Left colon (tissue), 2 donors: Measurements from ENCODE around the gene DIRAS3. TPM values are rescaled to one million over a fixed set of nuclear protein-coding genes. Genes with fewer than 3 reads are reported as not detected.
"Not testable (repeated sequence)": the region's sequence is repeated elsewhere in the genome, so short reads cannot be mapped to it uniquely, and the experiment has no call there.

Experiments used
- ATAC-seq: fragments of 200-7000 bp; cut with Tn5 transposase; one replicate; pipeline ENCODE4 v1.9.1; 2020; ENCODE audit warnings: mild to moderate bottlenecking, moderate library complexity
- DNase-seq, 2 donors: peaks; one replicate each; pipeline ENCODE4 v3.0.0-alpha.2; 2020
- intact Hi-C, 2 donors: fragments of 100-400 bp; cut with DNase I in 1 of 2; cut with micrococcal nuclease in 1 of 2; formaldehyde crosslinking; loops; one replicate each; pipeline versions ENCODE4 v1.11.2 to v1.14.0; 2022; cut with DNase I, micrococcal nuclease
- long read RNA-seq: library from polyadenylated mRNA; unstranded; transcript quantifications from one replicate; pipeline ENCODE4 v2.0.0, GENCODE V29; 2021
- total RNA-seq, 2 donors: library from RNA; stranded (reverse); fragmentation: NEBNext Ultra II Directional; extraction: Animal tissue kit (Norgen Biotek cat#: 25700); gene quantifications; one replicate each; pipeline ENCODE4 v1.2.1, GENCODE V29; 2021
- donor health status: DM: no; HTN: no; CAD: no.
- donor health status: DM: yes; HTN: yes; CAD: no.

DIRAS3 gene, protein sequence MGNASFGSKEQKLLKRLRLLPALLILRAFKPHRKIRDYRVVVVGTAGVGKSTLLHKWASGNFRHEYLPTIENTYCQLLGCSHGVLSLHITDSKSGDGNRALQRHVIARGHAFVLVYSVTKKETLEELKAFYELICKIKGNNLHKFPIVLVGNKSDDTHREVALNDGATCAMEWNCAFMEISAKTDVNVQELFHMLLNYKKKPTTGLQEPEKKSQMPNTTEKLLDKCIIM
- 1 to 10 TPM in 1 of 2 donors, under 1 TPM in 1; 0.76 to 1.0 TPM for total RNA-seq
- long read RNA-seq: 0 reads

DNA sequence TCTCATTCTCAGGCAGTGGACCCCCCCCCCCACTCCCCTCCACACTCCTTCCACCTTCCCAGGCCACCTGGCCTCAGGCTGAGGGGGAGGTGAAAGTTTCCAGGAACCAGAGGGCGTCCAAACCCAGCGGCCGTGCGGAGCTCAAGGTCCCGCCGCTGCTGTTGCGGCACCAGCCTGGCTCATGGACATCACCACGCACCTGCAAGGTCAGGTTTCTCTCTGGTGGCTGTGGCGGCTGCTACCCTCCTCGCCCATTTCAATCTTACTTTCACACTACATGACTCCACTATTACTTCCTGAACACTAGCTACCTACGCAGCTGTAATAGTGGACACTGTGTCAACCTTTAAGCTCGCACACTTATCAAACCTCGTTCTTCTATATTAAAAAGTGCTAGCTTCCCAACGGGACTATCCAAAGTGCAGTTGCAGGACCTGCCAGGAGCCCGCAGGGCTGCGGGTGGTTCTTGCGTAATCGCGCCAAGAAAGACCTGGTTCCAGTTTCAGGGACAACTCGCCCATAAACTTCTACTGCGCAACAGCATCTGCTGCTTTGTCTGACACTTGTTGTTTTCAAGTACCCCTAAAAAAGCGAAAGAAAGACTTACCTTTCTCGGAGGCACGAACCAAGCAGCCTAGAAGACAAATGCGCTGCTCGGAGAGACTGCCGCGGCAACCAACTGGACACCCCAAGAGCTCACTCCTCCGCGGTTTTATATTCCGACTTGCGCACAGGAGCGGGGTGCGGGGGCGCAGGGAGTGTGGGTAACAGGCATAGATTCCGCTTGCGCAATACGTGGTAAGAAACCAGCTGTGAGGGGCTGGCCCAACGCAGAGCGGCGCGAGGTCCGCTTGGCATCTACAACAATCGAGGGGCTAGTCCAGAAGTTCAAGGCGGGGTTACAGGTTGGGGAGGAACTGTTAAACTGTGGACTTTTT lies at the start of gene DIRAS3:
DIRAS3 (minus strand) TSS at position 687 of the 938 bp plus-strand sequence. CDS start 3,330 bp downstream, outside the sequence.
- intact Hi-C loops: no loop called here
- DNase-seq (no peak), ATAC-seq (no peak)

DNA sequence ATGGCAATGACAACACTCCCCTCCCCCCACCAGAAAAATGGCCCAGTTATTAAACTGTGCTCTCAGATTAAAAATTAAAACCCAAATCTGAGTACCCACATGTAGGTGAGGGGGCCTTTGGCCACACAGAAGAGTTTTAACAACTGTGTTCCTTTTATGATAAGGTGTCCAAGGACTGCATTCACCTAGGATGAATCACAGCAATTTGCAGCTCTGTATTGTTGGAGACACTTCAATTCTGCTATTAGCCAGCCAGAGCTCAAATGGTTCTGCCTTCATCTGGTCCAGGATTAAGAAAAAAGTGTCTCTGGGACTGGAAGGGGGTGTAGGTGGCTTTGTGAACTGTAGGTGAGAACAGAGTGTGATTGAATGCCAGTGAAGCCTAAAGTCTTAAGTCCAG lies 43.3 kb upstream of the DIRAS3 start:
- intact Hi-C loops: no loop called here
- DNase-seq: no peak
- no peak for ATAC-seq

DNA sequence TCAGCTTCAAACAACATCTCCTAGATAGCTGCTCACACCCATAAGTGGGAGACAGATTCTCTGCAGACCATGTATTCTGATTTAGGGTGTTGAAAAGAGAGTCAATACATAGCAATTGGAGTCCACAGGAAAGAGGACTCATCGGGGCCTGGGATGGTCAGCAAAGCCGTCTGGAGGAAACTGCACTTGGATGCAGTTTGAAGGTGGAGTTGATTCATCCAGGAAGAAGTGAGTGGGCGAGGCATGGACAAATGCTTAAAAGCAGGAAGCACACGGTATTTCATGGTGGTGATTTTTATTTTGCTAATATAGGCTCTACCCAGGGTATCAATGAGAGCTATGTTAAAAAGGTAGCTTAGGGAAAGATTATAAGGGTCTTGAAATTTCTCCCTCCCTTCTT lies 36.8 kb upstream of the DIRAS3 start:
- intact Hi-C loops: no loop called here
- no peak for DNase-seq
- peak; percentile 62 for ATAC-seq

DNA sequence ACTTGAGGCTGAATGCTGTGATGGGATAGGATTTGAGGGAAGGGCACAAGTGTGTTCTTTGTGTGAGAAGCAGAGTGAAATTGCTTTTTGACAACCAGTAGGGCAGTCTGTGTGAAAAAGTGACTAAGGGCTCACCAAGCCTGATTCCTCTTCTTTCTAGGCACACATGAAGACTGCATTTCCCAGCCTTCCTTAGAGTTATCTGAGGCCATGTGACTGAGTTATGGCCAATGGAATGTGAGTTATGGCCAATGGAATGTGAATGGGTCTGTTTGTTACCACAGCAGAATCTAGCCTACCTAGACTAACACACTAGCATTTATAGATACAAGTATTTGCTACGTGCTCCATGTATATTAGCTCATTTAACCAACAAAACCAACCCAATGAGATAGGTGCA lies 35.3 kb upstream of the DIRAS3 start:
- ATAC-seq: no peak
- intact Hi-C loops: no loop called here

DNA sequence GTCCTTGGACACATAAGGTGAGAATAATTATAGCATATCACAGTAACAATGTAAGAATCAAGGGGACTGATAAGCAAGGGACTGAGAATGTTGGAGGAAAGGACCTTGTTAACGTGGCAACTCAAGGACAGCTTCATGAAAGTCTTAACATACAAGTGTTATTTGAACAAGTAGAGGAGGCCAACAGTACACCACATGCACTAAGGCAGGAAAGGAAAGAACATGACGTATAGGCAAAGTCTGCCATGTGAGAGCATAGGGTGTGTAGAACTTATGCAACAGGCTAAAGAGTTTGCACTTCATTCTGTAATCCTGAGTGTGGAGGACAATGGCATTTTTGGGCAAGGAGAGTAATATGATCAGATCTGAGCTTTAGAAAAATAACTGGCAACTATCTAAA lies 33.3 kb upstream of the DIRAS3 start:
- intact Hi-C loops: no loop called here
- DNase-seq: no peak
- ATAC-seq: no peak

More for the DNA sequence above, 35.3 kb upstream of the DIRAS3 start:
- DNase-seq: no peak

DNA sequence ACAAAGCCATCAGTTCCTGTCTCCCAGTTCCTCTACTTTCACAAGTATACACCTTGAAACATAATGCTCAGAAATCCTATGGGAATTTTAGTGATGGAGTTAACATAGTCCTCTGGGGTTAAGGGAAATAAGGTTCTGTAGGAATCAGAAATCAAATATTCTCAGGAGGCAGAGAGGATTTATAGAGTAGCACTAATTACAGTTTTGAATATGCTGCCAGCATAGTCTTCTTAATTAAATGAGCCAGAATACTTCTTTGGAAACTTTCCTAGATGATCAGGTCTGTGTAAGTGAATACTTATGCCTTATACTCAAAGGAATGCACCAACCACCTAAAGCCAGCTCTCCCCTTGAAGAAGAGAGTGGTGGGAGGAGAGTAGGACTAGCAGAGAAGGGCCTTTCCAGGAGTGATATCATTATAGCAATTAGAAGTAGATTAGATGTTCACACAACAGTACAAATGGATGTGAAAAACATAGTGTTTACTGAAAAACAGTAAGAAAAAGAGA lies 31.4 kb upstream of the DIRAS3 start:
- ATAC-seq (no peak), DNase-seq (no peak)
- intact Hi-C loops: no loop called here

DNA sequence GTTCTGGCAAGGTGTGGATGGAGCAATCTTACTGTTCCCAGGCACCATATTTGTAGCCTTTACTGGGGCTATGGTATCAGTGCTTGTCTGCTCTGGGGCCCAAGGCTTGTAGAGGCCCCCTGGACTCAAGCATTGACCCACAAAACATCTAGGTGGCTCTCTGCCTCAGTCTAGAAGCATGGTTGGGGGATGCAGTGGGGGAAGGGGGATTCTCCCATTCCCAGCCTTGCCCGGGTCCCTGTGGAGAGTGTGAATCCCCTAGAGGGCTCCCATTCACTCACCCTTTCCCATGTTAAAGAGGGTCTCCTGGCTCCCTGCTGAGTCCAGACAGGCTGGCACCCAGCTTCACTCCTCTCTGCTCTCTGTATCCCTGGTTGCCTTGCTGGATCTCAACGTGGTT lies 28.2 kb upstream of the DIRAS3 start:
- ATAC-seq (no peak), DNase-seq (no peak)
- intact Hi-C loops: no loop called here

DNA sequence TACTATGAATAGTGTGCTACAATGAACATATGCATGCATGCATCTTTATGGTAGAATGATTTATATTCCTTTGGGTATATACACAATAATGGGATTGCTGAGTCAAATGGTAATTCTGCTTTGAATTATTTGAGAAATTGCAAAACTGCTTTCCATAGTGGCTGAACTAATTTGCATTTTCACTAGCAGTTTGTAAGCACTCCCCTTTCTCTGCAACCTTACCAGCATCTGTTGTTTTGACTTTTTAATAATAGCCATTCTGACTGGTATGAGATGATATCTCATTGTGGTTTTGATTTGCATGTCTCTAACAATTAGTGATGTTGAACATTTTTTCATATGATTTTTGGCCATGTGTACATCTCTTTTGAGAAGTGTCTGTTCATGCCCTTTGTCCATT lies 24.0 kb upstream of the DIRAS3 start:
- DNase-seq (no peak), ATAC-seq (no peak)
- intact Hi-C loops: no loop called here

DNA sequence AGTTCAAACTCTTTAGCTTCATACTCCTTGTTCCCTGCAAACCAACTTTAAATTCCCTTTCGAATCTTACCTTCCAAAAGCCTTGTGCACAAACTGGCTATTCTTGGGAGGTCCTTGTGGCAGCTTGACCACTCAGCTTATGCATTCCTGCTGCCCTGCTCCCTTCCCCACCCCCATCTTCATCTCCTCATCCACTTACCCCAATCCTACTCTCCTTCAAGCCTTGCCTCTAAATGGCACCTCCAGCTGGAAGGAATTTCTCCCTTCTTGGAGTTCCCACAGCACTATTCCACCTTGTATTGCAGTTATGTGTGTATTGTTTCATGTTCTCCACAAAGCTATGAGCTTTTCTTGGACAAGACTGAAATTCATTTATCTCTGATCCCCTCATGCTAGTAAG lies 15.3 kb upstream of the DIRAS3 start:
- no peak for ATAC-seq
- intact Hi-C loops: no loop called here
- no peak for DNase-seq

DNA sequence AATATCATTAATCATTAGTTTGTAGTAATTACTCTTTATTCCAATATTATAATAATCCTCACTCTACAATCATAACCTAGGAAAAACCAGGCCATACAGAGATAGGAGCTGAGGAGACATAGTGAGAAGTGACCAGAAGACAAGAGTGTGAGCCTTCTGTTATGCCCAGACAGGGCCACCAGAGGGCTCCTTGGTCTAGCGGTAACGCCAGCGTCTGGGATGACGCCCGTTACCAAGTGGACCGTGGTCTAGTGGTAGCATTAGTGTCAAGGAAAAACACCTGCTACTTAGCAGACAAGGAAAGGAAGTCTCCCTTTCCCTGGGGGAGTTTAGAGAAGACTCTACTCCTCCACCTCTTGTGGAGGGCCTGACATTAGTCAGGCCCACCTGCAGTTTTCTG lies 7.6 kb upstream of the DIRAS3 start:
- ATAC-seq, DNase-seq, intact Hi-C loops: not testable (repeated sequence)

DNA sequence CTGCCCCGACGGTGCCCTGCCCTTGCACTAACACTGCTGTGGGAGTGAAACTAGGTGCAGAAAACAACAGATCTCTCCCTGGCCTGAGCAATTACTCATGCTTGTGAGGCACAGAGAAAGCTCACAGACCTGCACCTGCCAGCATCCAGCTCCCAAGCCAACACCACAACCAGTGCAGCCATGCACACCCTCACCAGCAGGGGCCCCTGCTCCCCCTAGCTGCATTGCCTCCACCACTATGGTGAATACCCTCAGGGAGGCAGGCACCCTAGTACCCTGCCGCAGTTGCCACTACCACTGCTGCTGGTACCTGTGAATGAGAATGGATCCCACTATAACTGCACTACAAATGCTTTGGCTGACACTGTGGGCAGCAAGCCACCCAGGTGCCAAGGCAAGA lies 7.1 kb upstream of the DIRAS3 start:
- intact Hi-C loops: no loop called here
- ATAC-seq (no peak), DNase-seq (no peak)

DNA sequence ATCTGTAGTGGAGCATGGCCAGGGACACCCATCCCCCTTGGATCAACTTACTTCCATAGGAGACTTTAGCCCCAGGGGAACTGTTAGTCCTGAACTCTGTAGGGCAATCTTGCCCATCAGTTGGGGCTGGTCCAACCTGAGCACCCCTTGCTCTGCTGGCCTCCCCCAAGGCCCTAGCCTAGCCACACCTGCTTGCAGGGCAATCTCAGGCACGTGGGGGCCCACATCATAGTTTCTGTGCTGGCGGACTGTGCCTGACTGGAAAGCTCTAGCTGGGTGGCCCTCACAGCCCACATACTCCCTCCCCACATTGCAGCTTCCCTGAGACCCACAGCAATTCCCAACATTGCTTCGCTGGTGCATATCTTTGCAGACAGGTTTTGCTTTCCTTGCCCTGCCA lies 6.6 kb upstream of the DIRAS3 start:
- intact Hi-C loops: no loop called here
- no peak for DNase-seq
- no peak for ATAC-seq

DNA sequence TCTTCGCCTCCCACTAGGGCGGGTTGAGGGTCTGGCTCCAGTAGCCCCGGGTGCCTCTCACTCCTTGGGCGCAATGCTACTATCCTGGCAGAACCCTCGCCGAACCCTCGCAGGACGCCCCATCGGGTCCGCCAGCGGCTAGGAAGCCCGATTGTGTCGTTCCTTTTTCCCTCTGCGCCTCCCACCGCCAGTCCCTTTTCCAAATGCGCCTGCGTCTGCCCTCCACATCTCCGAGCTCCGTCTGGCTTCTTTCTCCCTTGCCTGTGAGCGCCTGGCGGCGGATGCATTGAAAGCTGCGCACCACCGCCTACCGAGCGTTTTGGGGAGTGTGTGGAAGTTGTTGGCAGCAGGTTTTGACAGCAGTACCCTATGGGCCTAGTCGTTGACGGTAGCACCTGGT lies 1.0 kb upstream of the DIRAS3 start:
- peak in 1 of 2 donors; percentile 14 for DNase-seq
- intact Hi-C loops: no loop called here
- no peak for ATAC-seq

DNA sequence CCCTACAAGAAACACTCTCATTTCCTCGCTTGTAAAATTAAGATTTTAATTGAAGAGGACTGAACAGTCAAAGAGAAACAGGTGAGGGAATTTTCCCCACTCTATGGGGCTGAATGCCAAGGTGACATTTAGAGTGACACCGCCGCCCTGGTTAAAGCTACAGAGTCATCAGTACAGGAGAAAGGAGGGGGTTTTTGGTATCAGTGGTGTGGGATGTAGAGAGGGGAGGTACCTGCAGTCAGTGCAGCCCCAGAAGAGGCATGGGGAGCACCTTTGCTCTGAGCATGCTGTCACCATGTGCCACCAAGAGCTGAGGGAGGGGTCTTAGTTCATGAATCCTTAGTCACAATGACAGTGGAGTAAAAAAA lies 2.8 kb downstream of the DIRAS3 start:
- intact Hi-C loops: no loop called here
- DNase-seq: no peak
- ATAC-seq: no peak

DNA sequence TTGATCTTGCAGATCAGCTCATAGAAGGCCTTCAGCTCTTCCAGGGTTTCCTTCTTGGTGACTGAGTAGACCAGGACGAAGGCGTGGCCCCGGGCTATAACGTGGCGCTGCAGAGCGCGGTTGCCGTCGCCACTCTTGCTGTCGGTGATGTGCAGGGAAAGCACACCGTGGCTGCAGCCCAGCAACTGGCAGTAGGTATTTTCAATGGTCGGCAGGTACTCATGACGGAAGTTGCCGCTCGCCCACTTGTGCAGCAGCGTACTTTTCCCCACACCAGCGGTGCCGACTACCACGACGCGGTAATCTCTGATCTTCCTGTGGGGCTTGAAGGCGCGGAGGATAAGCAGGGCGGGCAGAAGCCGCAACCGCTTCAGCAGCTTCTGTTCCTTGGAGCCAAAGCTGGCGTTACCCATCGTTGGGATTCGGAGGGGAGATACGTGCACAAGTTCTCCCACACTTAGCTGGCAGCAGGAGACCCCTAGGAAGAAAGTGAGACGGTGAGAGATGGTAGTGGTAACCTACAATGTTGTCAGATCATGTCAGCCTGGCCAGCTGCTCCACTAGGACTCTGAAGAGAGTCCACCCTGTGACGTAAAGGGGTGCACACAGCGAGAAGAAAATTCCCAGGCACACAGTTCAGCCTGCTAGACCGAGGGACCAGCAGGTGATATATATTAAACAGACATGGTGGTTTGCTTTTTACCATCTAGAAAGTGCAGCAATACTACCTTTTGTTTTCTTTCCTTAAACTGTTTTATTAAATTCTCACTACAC lies 3.4 kb downstream of the DIRAS3 start:
- intact Hi-C loops: no loop called here
- ATAC-seq (no peak), DNase-seq (no peak)

DNA sequence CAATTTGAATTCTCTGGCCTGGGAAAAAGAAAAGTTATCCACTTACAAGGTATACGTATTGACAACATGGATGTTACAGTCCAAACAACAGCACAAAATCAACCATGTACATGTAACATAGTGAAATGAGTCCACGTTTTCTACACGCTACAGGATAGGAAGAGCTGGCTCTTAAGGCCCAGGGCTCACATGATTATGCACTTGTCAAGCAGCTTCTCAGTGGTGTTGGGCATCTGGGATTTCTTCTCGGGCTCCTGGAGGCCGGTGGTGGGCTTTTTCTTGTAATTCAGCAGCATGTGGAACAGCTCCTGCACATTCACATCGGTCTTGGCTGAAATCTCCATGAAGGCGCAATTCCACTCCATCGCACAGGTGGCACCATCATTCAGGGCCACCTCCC lies 4.0 kb downstream of the DIRAS3 start:
- no peak for DNase-seq
- intact Hi-C loops: no loop called here
- no peak for ATAC-seq

DNA sequence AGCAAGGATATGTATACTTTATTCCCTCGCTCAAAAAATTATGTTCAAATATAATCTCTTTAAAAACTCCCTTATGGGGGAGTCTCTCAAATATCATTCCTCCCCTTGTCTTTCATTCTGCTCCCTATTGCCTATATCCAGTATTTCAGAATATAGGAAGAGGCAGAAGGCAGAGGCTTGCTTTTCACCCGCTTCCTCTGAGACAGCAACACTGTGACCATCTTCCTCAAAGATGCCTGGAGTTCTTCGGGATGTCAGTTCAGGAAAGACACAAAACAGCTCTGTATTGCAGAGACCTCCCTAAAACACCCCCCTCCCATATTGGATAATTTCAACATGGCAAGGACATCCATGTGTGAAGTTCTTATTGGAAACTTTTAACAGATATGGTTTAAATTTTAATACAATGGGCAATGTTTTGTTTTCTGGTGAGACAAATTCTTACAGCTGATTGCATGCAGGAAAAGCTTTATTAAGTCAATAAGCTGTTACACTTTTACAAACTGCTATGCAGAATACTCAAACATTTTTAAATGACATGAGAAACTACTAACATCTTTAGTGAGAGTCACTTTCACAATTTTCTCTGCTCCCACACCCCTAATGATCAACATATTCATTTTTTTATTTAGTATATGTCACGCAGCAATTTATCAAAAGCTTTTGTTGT lies 4.8 kb downstream of the DIRAS3 start:
- intact Hi-C loops: no loop called here
- DNase-seq (no peak), ATAC-seq (no peak)

DNA sequence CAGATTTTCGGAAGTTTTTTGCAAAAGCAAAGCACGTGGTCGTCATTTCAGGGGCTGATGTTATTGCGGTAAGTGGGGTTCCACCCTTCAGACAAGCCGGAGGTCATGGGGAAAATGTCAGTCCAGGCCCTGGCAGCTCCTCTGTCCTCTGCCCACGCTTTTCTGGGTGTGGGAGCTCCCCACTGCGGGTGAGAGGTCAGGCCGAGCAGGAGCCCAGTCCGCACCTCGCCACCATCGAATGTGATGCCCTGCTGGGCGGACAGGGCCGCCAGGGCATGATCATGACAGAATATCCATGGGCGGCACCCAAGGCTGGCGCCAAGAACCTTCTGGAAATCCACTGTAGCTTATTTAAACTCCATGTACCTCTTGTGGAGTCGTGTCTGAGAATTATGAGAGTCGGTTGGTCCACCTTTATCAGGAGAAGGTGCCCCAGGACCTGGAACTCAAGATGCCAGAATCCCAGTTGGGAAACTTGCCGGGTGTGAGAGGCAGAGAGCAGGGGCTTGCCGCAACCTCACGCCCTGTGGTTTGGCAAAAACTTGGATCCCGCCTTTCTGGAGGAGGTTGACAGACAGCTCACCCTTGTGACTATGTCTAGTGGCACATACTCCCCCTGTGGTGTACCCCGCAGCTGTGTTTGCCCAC lies 6.9 kb downstream of the DIRAS3 start:
- DNase-seq: no peak
- intact Hi-C loops: no loop called here
- ATAC-seq: no peak
